ENCODE results near the gene TBC1D5.

GRCh38 chr3:17218587-17218986, 523.8 kb downstream of the TBC1D5 start:
- TF ChIP-seq CTCF (IDR thresholded peaks at IDR 0.05) (no peak), POLR2A (IDR thresholded peaks at IDR 0.05) (no peak)

Data from vagina (tissue), 2 donors.